Measurements from ENCODE around the gene PTPRN2.
"Not testable (repeated sequence)": the region's sequence is repeated elsewhere in the genome, so short reads cannot be mapped to it uniquely, and the experiment has no call there.

- TF ChIP-seq CTCF (conservative IDR thresholded peaks at IDR 0.05; ENCODE audit: low read depth, low read length); EZH2 (IDR thresholded peaks at IDR 0.05; ENCODE audit: borderline replicate concordance, low read depth, low read length, poor library complexity, severe bottlenecking): not testable (repeated sequence)
These were observed 922.0 kb downstream of the PTPRN2 start for GRCh38 chr7:157665634-157665988.

Measured in A673 (cell line).